SK-N-SH treated with all-trans-retinoic acid at 6 μM for 48 hours (cell line): ENCODE data around the gene TIA1.

Source experiments
- ATAC-seq: fragments of 200-7000 bp; cut with Tn5 transposase; 3 replicates; pipeline ENCODE4 v1.9.1; 2020; ENCODE audit warnings: mild to moderate bottlenecking, moderate library complexity
- BACH2 ChIP-seq: fragments of 250-450 bp; sonication (Bioruptor Pico); IDR thresholded peaks from 2 replicates; pipeline ENCODE4 v1.9.0; 2021; ENCODE audit warnings: mild to moderate bottlenecking, borderline replicate concordance
- GLIS3 ChIP-seq: fragments of 250-450 bp; sonication (Bioruptor Pico); IDR thresholded peaks from 2 replicates; pipeline ENCODE4 v1.5.0; 2020; ENCODE audit warnings: mild to moderate bottlenecking, moderate library complexity
- ISL1 ChIP-seq: fragments of 250-450 bp; sonication (Bioruptor Pico); IDR thresholded peaks from 2 replicates; pipeline ENCODE4 v2.1.2; 2022; ENCODE audit warnings: mild to moderate bottlenecking, moderate library complexity
- RARB ChIP-seq: fragments of 250-450 bp; sonication (Bioruptor Pico); IDR thresholded peaks from 2 replicates; pipeline ENCODE4 v1.8.0; 2021; ENCODE audit warnings: mild to moderate bottlenecking, moderate library complexity
- SNAI2 ChIP-seq: fragments of 250-450 bp; sonication (Bioruptor Pico); IDR thresholded peaks from 2 replicates; pipeline ENCODE4 v1.5.0; 2020; ENCODE audit warnings: mild to moderate bottlenecking, moderate library complexity
- TCF4 ChIP-seq: fragments of 250-450 bp; sonication (Bioruptor Pico); IDR thresholded peaks from 2 replicates; pipeline ENCODE4 v1.8.0; 2021; ENCODE audit warnings: mild to moderate bottlenecking, moderate library complexity, borderline replicate concordance
- TOX ChIP-seq: fragments of 250-450 bp; sonication (Bioruptor Pico); IDR thresholded peaks from 2 replicates; pipeline ENCODE4 v1.8.0; 2021; ENCODE audit warnings: mild to moderate bottlenecking, moderate library complexity, borderline replicate concordance
- ZC3H10 ChIP-seq: fragments of 250-450 bp; sonication (Bioruptor Pico); IDR thresholded peaks from 2 replicates; pipeline ENCODE4 v1.5.1; 2021; ENCODE audit warnings: mild to moderate bottlenecking, moderate library complexity
- ZNF565 ChIP-seq: fragments of 450-650 bp; formaldehyde crosslinking; conservative IDR thresholded peaks from 2 replicates; pipeline ENCODE4 v1.5.0; 2020; ENCODE audit warnings: low read depth, mild to moderate bottlenecking, moderate library complexity
- ZNF70 ChIP-seq: fragments of 450-650 bp; formaldehyde crosslinking; IDR thresholded peaks from 2 replicates; pipeline ENCODE4 v1.5.0; 2020; ENCODE audit warnings: mild to moderate bottlenecking, moderate library complexity
- ZNF8 ChIP-seq: fragments of 450-650 bp; formaldehyde crosslinking; IDR thresholded peaks from 2 replicates; pipeline ENCODE4 v1.5.0; 2020; ENCODE audit warnings: mild to moderate bottlenecking, moderate library complexity
- TF ChIP-seq, protein P1 (sequence below): fragments of 250-450 bp; sonication (Bioruptor Pico); IDR thresholded peaks from 2 replicates; pipeline ENCODE4 v1.8.0; 2020; ENCODE audit warnings: mild to moderate bottlenecking, moderate library complexity, borderline replicate concordance
- TF ChIP-seq, protein P2 (sequence below): fragments of 250-450 bp; sonication (Bioruptor Pico); IDR thresholded peaks from 2 replicates; pipeline ENCODE4 v1.5.1; 2021; ENCODE audit warnings: mild to moderate bottlenecking, moderate library complexity
- TF ChIP-seq, protein P3 (sequence below): fragments of 250-450 bp; sonication (Bioruptor Pico); IDR thresholded peaks from 2 replicates; pipeline ENCODE4 v1.5.1; 2020; ENCODE audit warnings: low read depth, mild to moderate bottlenecking, moderate library complexity
- TF ChIP-seq, protein P4 (sequence below): fragments of 250-450 bp; sonication (Bioruptor Pico); IDR thresholded peaks from 2 replicates; pipeline ENCODE4 v1.5.0; 2020; ENCODE audit warnings: mild to moderate bottlenecking, moderate library complexity

The TIA1 gene

DNA sequence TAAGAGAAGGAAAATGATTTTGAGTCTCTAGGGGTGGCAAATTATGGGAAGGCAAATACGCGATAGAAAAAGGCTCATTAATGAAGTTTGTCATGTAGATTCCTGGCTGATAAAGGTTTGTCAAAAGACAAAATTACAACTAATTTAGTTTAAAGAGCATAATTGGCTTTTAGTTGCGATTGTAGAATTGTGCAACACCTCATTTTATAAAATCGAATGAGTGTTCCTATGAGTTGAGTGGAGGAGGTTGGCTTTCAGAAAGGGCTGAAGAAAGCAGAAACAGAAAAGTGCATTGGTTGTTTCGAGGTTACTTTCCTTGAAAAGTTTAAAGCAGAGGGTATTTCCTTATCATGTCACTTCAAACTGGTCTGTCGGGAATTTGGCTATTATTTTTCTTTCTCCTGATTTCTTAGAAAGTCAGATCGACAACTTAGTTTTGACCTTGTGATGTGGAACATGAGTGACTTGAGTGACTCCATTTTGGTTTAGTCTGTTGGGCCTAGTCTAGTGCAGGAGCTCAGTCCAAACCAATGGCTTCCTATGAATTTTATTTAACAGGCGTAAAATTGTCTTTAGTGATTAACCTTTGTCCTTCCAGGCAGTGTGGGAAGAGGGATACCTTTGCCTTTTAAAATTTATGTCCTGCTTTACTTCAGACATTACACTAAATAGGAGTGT lies 7.3 kb upstream of the TIA1 start:
- no peak for ATAC-seq
- no peak for TF ChIP-seq BACH2
- TF ChIP-seq, protein P1, sequence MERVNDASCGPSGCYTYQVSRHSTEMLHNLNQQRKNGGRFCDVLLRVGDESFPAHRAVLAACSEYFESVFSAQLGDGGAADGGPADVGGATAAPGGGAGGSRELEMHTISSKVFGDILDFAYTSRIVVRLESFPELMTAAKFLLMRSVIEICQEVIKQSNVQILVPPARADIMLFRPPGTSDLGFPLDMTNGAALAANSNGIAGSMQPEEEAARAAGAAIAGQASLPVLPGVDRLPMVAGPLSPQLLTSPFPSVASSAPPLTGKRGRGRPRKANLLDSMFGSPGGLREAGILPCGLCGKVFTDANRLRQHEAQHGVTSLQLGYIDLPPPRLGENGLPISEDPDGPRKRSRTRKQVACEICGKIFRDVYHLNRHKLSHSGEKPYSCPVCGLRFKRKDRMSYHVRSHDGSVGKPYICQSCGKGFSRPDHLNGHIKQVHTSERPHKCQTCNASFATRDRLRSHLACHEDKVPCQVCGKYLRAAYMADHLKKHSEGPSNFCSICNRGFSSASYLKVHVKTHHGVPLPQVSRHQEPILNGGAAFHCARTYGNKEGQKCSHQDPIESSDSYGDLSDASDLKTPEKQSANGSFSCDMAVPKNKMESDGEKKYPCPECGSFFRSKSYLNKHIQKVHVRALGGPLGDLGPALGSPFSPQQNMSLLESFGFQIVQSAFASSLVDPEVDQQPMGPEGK (CRISPR knock-in tag), result no peak
- no peak for TF ChIP-seq TOX (CRISPR knock-in tag)
- TF ChIP-seq, protein P2, sequence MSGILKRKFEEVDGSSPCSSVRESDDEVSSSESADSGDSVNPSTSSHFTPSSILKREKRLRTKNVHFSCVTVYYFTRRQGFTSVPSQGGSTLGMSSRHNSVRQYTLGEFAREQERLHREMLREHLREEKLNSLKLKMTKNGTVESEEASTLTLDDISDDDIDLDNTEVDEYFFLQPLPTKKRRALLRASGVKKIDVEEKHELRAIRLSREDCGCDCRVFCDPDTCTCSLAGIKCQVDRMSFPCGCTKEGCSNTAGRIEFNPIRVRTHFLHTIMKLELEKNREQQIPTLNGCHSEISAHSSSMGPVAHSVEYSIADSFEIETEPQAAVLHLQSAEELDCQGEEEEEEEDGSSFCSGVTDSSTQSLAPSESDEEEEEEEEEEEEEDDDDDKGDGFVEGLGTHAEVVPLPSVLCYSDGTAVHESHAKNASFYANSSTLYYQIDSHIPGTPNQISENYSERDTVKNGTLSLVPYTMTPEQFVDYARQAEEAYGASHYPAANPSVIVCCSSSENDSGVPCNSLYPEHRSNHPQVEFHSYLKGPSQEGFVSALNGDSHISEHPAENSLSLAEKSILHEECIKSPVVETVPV (CRISPR knock-in tag), result no peak
- no peak for TF ChIP-seq ZNF8 (CRISPR knock-in tag)
- TF ChIP-seq, protein P3, sequence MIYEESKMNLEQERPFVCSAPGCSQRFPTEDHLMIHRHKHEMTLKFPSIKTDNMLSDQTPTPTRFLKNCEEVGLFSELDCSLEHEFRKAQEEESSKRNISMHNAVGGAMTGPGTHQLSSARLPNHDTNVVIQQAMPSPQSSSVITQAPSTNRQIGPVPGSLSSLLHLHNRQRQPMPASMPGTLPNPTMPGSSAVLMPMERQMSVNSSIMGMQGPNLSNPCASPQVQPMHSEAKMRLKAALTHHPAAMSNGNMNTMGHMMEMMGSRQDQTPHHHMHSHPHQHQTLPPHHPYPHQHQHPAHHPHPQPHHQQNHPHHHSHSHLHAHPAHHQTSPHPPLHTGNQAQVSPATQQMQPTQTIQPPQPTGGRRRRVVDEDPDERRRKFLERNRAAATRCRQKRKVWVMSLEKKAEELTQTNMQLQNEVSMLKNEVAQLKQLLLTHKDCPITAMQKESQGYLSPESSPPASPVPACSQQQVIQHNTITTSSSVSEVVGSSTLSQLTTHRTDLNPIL (CRISPR knock-in tag), result no peak
- TF ChIP-seq ZNF70 (CRISPR knock-in tag), result no peak
- no peak for TF ChIP-seq ZNF565 (CRISPR knock-in tag)
- no peak for TF ChIP-seq ZC3H10
- no peak for TF ChIP-seq RARB (CRISPR knock-in tag)
- TF ChIP-seq, protein P4, sequence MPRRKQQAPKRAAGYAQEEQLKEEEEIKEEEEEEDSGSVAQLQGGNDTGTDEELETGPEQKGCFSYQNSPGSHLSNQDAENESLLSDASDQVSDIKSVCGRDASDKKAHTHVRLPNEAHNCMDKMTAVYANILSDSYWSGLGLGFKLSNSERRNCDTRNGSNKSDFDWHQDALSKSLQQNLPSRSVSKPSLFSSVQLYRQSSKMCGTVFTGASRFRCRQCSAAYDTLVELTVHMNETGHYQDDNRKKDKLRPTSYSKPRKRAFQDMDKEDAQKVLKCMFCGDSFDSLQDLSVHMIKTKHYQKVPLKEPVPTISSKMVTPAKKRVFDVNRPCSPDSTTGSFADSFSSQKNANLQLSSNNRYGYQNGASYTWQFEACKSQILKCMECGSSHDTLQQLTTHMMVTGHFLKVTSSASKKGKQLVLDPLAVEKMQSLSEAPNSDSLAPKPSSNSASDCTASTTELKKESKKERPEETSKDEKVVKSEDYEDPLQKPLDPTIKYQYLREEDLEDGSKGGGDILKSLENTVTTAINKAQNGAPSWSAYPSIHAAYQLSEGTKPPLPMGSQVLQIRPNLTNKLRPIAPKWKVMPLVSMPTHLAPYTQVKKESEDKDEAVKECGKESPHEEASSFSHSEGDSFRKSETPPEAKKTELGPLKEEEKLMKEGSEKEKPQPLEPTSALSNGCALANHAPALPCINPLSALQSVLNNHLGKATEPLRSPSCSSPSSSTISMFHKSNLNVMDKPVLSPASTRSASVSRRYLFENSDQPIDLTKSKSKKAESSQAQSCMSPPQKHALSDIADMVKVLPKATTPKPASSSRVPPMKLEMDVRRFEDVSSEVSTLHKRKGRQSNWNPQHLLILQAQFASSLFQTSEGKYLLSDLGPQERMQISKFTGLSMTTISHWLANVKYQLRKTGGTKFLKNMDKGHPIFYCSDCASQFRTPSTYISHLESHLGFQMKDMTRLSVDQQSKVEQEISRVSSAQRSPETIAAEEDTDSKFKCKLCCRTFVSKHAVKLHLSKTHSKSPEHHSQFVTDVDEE (CRISPR knock-in tag), result no peak
- no peak for TF ChIP-seq ISL1 (CRISPR knock-in tag)

DNA sequence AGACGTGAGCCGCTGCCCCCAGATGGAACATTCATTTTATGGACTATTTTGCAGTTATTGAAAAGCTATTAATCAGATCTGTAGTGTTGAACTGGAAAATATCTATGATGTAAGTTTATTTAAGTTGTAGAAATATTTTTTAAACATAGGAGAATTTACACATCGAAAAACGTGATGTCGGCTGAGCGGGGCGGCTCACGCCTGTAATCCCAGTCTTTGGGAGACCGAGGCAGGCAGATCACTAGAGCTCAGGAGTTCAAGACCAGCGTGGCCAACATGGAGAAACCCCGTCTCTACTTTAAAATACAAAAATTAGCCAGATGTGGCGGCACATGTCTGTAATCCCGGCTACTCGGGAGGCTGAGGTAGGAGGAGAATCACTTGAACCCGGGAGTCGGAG lies 2.0 kb upstream of the TIA1 start:
- TF ChIP-seq GLIS3 (CRISPR knock-in tag), result no peak
- TF ChIP-seq TCF4 (CRISPR knock-in tag), result no peak
- TF ChIP-seq SNAI2, result no peak
- no peak for TF ChIP-seq ZNF70 (CRISPR knock-in tag)
- TF ChIP-seq RARB (CRISPR knock-in tag), result no peak
- TF ChIP-seq ZC3H10, result no peak
- TF ChIP-seq, protein P1 (CRISPR knock-in tag), result no peak
- TF ChIP-seq, protein P4 (CRISPR knock-in tag), result no peak
- ATAC-seq, result no peak
